Activated T-cell treated with anti-CD3 and anti-CD28 coated beads, Interleukin-2, amount 50 U/mL, for 48 hours (primary cell): Measurements from ENCODE around the gene EDDM3A.

Experiments
- DNase-seq, 2 experiments: peaks; one replicate each; pipeline ENCODE4 v3.0.0-alpha.2; 2020

The EDDM3A gene

GRCh38 chr14:20790464-20791116 lies 44.9 kb downstream of the EDDM3A start:
- no peak for DNase-seq

GRCh38 chr14:20791187-20791586 lies 45.5 kb downstream of the EDDM3A start:
- no peak for DNase-seq

GRCh38 chr14:20791597-20791996 lies 45.9 kb downstream of the EDDM3A start:
- DNase-seq = no peak

DNA sequence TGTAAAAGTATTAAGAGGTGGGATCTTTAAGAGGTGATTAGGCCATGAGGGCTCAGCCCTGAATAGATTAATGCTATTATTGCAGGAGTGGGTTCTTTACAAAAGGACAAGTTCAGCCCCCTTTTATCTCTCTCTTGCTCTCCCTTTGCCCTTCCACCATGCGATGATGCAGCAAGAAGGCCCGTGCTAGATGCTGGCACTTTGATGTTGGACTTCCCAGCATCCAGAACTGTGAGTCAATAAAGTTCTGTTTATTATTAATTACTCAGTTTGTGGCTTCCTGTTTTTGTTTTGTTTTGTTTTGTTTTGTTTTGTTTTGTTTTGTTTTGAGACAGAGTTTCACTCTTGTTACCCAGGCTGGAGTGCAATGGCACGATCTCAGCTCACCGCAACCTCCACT lies 46.9 kb downstream of the EDDM3A start:
- no peak for DNase-seq

DNA sequence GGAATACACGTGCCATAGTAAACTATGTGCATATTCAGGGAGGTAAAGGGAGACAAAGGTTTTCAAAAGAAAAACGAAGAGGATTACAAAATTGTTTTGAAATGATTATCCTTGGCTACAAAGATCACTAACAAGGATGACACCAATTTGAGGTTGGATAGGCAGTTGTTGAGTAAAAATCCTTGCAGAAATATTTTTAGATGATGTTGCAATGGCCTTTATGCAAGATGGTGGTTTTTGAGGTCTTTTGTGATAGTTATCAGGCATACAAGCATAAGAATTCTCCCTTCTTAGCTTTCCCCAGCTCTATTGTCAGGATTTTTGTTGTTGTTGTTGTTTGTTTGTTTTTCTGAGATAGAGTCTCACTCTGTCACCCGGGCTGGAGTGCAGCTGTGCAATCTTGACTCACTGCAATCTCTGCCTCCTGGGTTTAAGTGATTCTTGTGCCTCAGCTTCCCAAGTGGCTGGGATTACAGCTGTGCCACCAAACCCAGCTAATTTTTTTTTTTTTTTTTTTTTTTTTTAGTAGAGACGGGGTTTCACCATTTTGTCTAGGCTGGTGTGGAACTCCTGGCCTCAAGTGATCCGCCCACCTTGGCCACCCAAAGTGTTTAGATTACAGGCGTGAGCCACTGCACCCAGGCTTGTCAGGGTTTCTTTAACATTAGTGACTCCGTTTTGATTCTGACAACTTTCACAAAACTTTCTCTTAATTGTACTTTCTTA lies 49.1 kb downstream of the EDDM3A start:
- no peak for DNase-seq

- no peak for DNase-seq
These were observed 51.5 kb downstream of the EDDM3A start for GRCh38 chr14:20797164-20797563.
